Activated CD8-positive, alpha-beta memory T cell treated with anti-CD3 and anti-CD28 coated beads for 48 hours (primary cell): Measurements from ENCODE around the gene ERC1.
"Not testable (repeated sequence)": the region's sequence is repeated elsewhere in the genome, so short reads cannot be mapped to it uniquely, and the experiment has no call there.

Experiments
- DNase-seq, 3 experiments: peaks; one replicate each; pipeline ENCODE4 v3.0.0-alpha.2; 2020; ENCODE audit warnings: low read depth in 2 of 3, low spot score in 2 of 3

Gene ERC1

GRCh38 chr12:1071182-1071581 lies 80.2 kb downstream of the ERC1 start:
- no peak for DNase-seq

- DNase-seq, result no peak
Measured at GRCh38 chr12:1073652-1074051, 82.6 kb downstream of the ERC1 start.

- DNase-seq, result no peak
Measured at GRCh38 chr12:1077036-1077803, 86.2 kb downstream of the ERC1 start.

- no peak for DNase-seq
Measured at GRCh38 chr12:1078002-1078401, 87.0 kb downstream of the ERC1 start.

GRCh38 chr12:1080520-1081223 lies 89.6 kb downstream of the ERC1 start:
- no peak for DNase-seq

- no peak for DNase-seq
Measured at GRCh38 chr12:1083151-1083888, 92.3 kb downstream of the ERC1 start.

GRCh38 chr12:1083889-1084262 lies 92.9 kb downstream of the ERC1 start:
- no peak for DNase-seq

- no peak for DNase-seq
Measured at GRCh38 chr12:1091350-1091749, 100.3 kb downstream of the ERC1 start.

- DNase-seq, result no peak
Measured at GRCh38 chr12:1093166-1093751, 102.2 kb downstream of the ERC1 start.

GRCh38 chr12:1094714-1095113 lies 103.7 kb downstream of the ERC1 start:
- no peak for DNase-seq

GRCh38 chr12:1099158-1099557 lies 108.1 kb downstream of the ERC1 start:
- no peak for DNase-seq

GRCh38 chr12:1099618-1100017 lies 108.6 kb downstream of the ERC1 start:
- DNase-seq, result not testable (repeated sequence)

- no peak for DNase-seq
Measured at GRCh38 chr12:1102115-1102514, 111.1 kb downstream of the ERC1 start.

- DNase-seq, result no peak
Measured at GRCh38 chr12:1102791-1103450, 111.9 kb downstream of the ERC1 start.

GRCh38 chr12:1103632-1104031 lies 112.6 kb downstream of the ERC1 start:
- no peak for DNase-seq

- no peak for DNase-seq
Measured at GRCh38 chr12:1104088-1104800, 113.2 kb downstream of the ERC1 start.

- no peak for DNase-seq
Measured at GRCh38 chr12:1107669-1108068, 116.6 kb downstream of the ERC1 start.

GRCh38 chr12:1108276-1108675 lies 117.3 kb downstream of the ERC1 start:
- no peak for DNase-seq

GRCh38 chr12:1115484-1116231 lies 124.6 kb downstream of the ERC1 start:
- DNase-seq, result no peak

- DNase-seq, result no peak
Measured at GRCh38 chr12:1117371-1117770, 126.3 kb downstream of the ERC1 start.
